Endothelial cell of umbilical vein (primary cell): ENCODE results near the gene TRAPPC12. TPM values are rescaled to one million over a fixed set of nuclear protein-coding genes. Genes with fewer than 3 reads are reported as not detected.

Source experiments
- BruUV-seq: library from RNA; stranded (reverse); fragments of 400-500 nt; replicated peaks from 2 replicates; lab custom pipeline; 2021; lab: Mats Ljungman, UMichigan
- CTCF ChIA-PET: fragments of 300-600, 350-600 bp; sonication (Branson Sonifier 250); formaldehyde crosslinking; loops from one replicate; lab custom pipeline; 2021; ENCODE audit warnings: antibody characterized with exemption, inconsistent platforms; lab: Charles Lee
- POLR2A ChIA-PET: fragments of 300-600, 350-600 bp; sonication (Branson Sonifier 250); formaldehyde crosslinking; loops from one replicate; lab custom pipeline; 2021; ENCODE audit warnings: antibody characterized with exemption, inconsistent platforms; lab: Charles Lee
- DNase-seq: peaks from one replicate; pipeline ENCODE4 v3.0.0-alpha.2; 2011; ENCODE audit warnings: low read depth, low spot score
- FAIRE-seq: peaks from 2 replicates; lab custom pipeline; 2011; peaks lifted over from hg19 to GRCh38; lab: Jason Lieb, UNC
- H2AFZ ChIP-seq: 2 replicates; pipeline ENCODE4 v1.6.0; 2012; ENCODE audit warnings: low read depth, low read length, control low read depth, inconsistent platforms
- H3K27ac ChIP-seq: 2 replicates; pipeline ENCODE4 v1.5.1; 2011; ENCODE audit warnings: low read depth, mild to moderate bottlenecking, control low read depth, low read length, moderate library complexity; ENCODE audit not compliant: insufficient read depth
- H3K27me3 ChIP-seq, 2 experiments: 2 replicates each; pipeline versions ENCODE4 v1.6.0 to v1.6.1; 2011; ENCODE audit warnings: low read length in 2 of 2, mixed read lengths in 1 of 2; ENCODE audit not compliant: control insufficient read depth in 2 of 2, insufficient read depth in 2 of 2
- H3K36me3 ChIP-seq, 2 experiments: 2 replicates in 1 of 2; 3 replicates in 1 of 2; pipeline ENCODE4 v1.5.1; 2011; ENCODE audit warnings: low read length in 2 of 2, mild to moderate bottlenecking in 1 of 2, moderate library complexity in 1 of 2; ENCODE audit not compliant: control insufficient read depth in 2 of 2, insufficient read depth in 2 of 2; ENCODE audit errors: extremely low read depth in 1 of 2
- H3K4me1 ChIP-seq: 3 replicates; pipeline ENCODE4 v1.5.1; 2011; ENCODE audit warnings: mild to moderate bottlenecking, low read length; ENCODE audit not compliant: control insufficient read depth, insufficient read depth; ENCODE audit errors: extremely low read depth
- H3K4me2 ChIP-seq: 2 replicates; pipeline ENCODE4 v1.6.1; 2011; ENCODE audit warnings: low read length, control low read depth, mixed read lengths; ENCODE audit not compliant: insufficient read depth
- H3K4me3 ChIP-seq, 3 experiments: fragments of 200-600 bp in 1 of 3; sonication (generic), shearing (Covaris generic) in 1 of 3; replicated peaks in 1 of 3; 2 replicates each; pipeline ENCODE4 v1.5.1; 2011 to 2016; ENCODE audit warnings: control low read depth in 3 of 3, low read length in 3 of 3, mild to moderate bottlenecking in 2 of 3, inconsistent platforms in 1 of 3, low read depth in 1 of 3, moderate library complexity in 1 of 3; ENCODE audit not compliant: insufficient read depth in 1 of 3
- H3K79me2 ChIP-seq: 2 replicates; pipeline ENCODE4 v1.6.0; 2012; ENCODE audit warnings: low read length, inconsistent platforms; ENCODE audit not compliant: control insufficient read depth, insufficient read depth
- H3K9ac ChIP-seq: replicated peaks from 2 replicates; pipeline ENCODE3; 2011; ENCODE audit warnings: low read length, control low read depth; ENCODE audit not compliant: insufficient read depth; ENCODE audit errors: extremely low read depth
- H3K9me1 ChIP-seq: replicated peaks from 3 replicates; pipeline ENCODE4 v1.6.0; 2011; ENCODE audit warnings: mild to moderate bottlenecking, low read length; ENCODE audit not compliant: control insufficient read depth, insufficient read depth; ENCODE audit errors: extremely low read depth
- H3K9me3 ChIP-seq: replicated peaks from 2 replicates; pipeline ENCODE4 v1.5.1; 2012; ENCODE audit warnings: low read length, inconsistent platforms; ENCODE audit not compliant: control insufficient read depth, insufficient read depth
- H4K20me1 ChIP-seq: replicated peaks from 2 replicates; pipeline ENCODE3; 2011; ENCODE audit warnings: mild to moderate bottlenecking, low read length; ENCODE audit not compliant: control insufficient read depth, insufficient read depth; ENCODE audit errors: extremely low read depth
- CTCF ChIP-seq, 2 donors: IDR thresholded peaks; 1 replicate in 1 of 2; 2 replicates in 1 of 2; pipeline ENCODE4 v1.5.1; 2011; ENCODE audit warnings: low read length in 2 of 2, mild to moderate bottlenecking in 2 of 2, moderate library complexity in 2 of 2, control low read depth in 1 of 2, inconsistent platforms in 1 of 2, low read depth in 1 of 2; ENCODE audit not compliant: insufficient read depth in 1 of 2; ENCODE audit errors: extremely low read depth in 1 of 2
- EZH2 ChIP-seq: IDR thresholded peaks from 2 replicates; pipeline ENCODE4 v1.6.1; 2012; ENCODE audit warnings: borderline replicate concordance, low read depth, mild to moderate bottlenecking, moderate library complexity, low read length, inconsistent platforms; ENCODE audit not compliant: severe bottlenecking
- FOS ChIP-seq: IDR thresholded peaks from 2 replicates; pipeline ENCODE4 v1.6.1; 2011; ENCODE audit warnings: mild to moderate bottlenecking, low read length, moderate library complexity, borderline replicate concordance; ENCODE audit not compliant: insufficient read depth
- GATA2 ChIP-seq: IDR thresholded peaks from 2 replicates; pipeline ENCODE4 v1.7.0; 2011; ENCODE audit warnings: low read depth, mild to moderate bottlenecking, moderate library complexity, mixed read lengths, low read length; ENCODE audit not compliant: insufficient read length, insufficient read depth
- JUN ChIP-seq: IDR thresholded peaks from 2 replicates; pipeline ENCODE4 v1.6.1; 2011; ENCODE audit warnings: borderline replicate concordance, low read depth; ENCODE audit not compliant: insufficient read length, insufficient read depth
- MYC ChIP-seq: IDR thresholded peaks from one replicate; pipeline ENCODE4 v1.6.1; 2011; ENCODE audit warnings: mild to moderate bottlenecking, low read depth, low read length
- POLR2A ChIP-seq: IDR thresholded peaks from 2 replicates; pipeline ENCODE4 v1.6.1; 2012; ENCODE audit warnings: low read depth, mild to moderate bottlenecking, control low read depth, low read length
- POLR2AphosphoS5 ChIP-seq: IDR thresholded peaks from 2 replicates; pipeline ENCODE4 v1.6.1; 2012; ENCODE audit warnings: low read depth, mild to moderate bottlenecking, control low read depth, low read length, moderate library complexity; ENCODE audit not compliant: insufficient read depth
- dilution Hi-C: fragments of 300-500 bp; cut with MboI; formaldehyde crosslinking; loops from one replicate; pipeline ENCODE4 v1.15.0; 2019; ENCODE audit warnings: low sequenced_read_pairs; ENCODE audit not compliant: extremely low pct_ligation_motif_present
- intact Hi-C: fragments of 100-400 bp; cut with micrococcal nuclease; formaldehyde crosslinking; loops from one replicate; pipeline ENCODE4 v1.10.0; 2022
- polyA plus RNA-seq, 4 experiments: library from polyadenylated mRNA; depleted of rRNA in 3 of 4; stranded (reverse) in 3 of 4; unstranded in 1 of 4; fragments of >200 nt; gene quantifications; 2 replicates each; pipeline versions ENCODE4 v1.2.1 to v1.2.3, GENCODE V29; 2011 to 2012; ENCODE audit warnings: missing spikeins in 1 of 4
- total RNA-seq: library from RNA; stranded (reverse); gene quantifications from 2 replicates; pipeline ENCODE4 v1.2.3, GENCODE V29; 2021
- TF ChIP-seq, protein P1 (sequence below): IDR thresholded peaks from 2 replicates; pipeline ENCODE4 v1.6.1; 2011; ENCODE audit not compliant: insufficient read depth, insufficient read length

Gene TRAPPC12
- total and polyA plus RNA-seq, 2 donors (not counting 3 experiments of a cell fraction or from before 2014, with no cell fraction given), result 47.5 to 81.5 TPM

- no peak for FAIRE-seq
- no peaks in the 10 kb centered on the region for H3K27me3 ChIP-seq
- TF ChIP-seq FOS (no peak), POLR2A (no peak), EZH2 (no peak), POLR2AphosphoS5 (no peak), JUN (no peak), GATA2 (no peak), CTCF (IDR thresholded peaks at IDR 0.05; ENCODE audit: extremely low read depth in 1 of 2, insufficient read depth in 1 of 2, low read depth in 1 of 2, low read length in 2 of 2) (no peak), MYC (no peak)
- TF ChIP-seq, protein P1, sequence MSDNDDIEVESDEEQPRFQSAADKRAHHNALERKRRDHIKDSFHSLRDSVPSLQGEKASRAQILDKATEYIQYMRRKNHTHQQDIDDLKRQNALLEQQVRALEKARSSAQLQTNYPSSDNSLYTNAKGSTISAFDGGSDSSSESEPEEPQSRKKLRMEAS, result no peak
- H3K27ac ChIP-seq, result no peak overlapping the region
- no peak overlapping the region for H3K9ac ChIP-seq
- no peak overlapping the region for H3K4me3 ChIP-seq
- H4K20me1 ChIP-seq, result no peaks in the 10 kb centered on the region
- H3K4me2 ChIP-seq, result no peak overlapping the region
- no peak for DNase-seq
- H3K36me3 ChIP-seq, result peaks cover 3 to 16% of the 10 kb centered on the region in 2 experiments
- CTCF ChIA-PET, result interaction anchor here (1.0 to 3.0 kb wide), 16 partner anchors 9 to 230 kb away, joined by 3 to 72 read pairs (median 6); no protein-coding TSS in a partner anchor
- no peaks in the 10 kb centered on the region for H3K9me1 ChIP-seq
- no peaks in the 10 kb centered on the region for H3K4me1 ChIP-seq
- intact Hi-C loops (no loop called here), dilution Hi-C loops (no loop called here)
- no peaks in the 10 kb centered on the region for H3K79me2 ChIP-seq
- BruUV-seq, result no TSS peak
- POLR2A ChIA-PET, result no interaction called here
- H2AFZ ChIP-seq, result no peak overlapping the region
- no peaks in the 10 kb centered on the region for H3K9me3 ChIP-seq
Observed at GRCh38 chr2:3422161-3422779, 42.8 kb downstream of the TRAPPC12 start.
